SK-N-SH (cell line): ENCODE measurements around the gene TRAK1.

Source experiments
- CHD2 ChIP-seq: fragments of 150-350 bp; IDR thresholded peaks from 2 replicates; pipeline ENCODE4 v1.6.1; 2018; ENCODE audit warnings: low read length; ENCODE audit not compliant: partially characterized antibody
- CTCF ChIP-seq: fragments of 200-600 bp; sonication (generic); IDR thresholded peaks from 2 replicates; pipeline ENCODE4 v1.6.1; 2017; ENCODE audit warnings: antibody characterized with exemption, mild to moderate bottlenecking, moderate library complexity
- ELF1 ChIP-seq: IDR thresholded peaks from 2 replicates; pipeline ENCODE4 v1.4.0; 2012
- EP300 ChIP-seq, 2 experiments: IDR thresholded peaks; 2 replicates each; pipeline versions ENCODE4 v1.4.0 to v1.6.1; 2012; ENCODE audit warnings: borderline replicate concordance in 1 of 2, low read depth in 1 of 2, low read length in 1 of 2
- FOXM1 ChIP-seq: IDR thresholded peaks from 2 replicates; pipeline ENCODE4 v1.4.0; 2012; ENCODE audit warnings: low read depth, mild to moderate bottlenecking
- POLR2AphosphoS5 ChIP-seq: IDR thresholded peaks from 2 replicates; pipeline ENCODE4 v1.6.1; 2012; ENCODE audit warnings: low read depth, low read length
- RCOR1 ChIP-seq: fragments of 150-350 bp; IDR thresholded peaks from 2 replicates; pipeline ENCODE4 v1.6.1; 2017; ENCODE audit warnings: antibody characterized with exemption, low read length
- SIN3A ChIP-seq: IDR thresholded peaks from 2 replicates; pipeline ENCODE4 v1.6.1; 2012; ENCODE audit warnings: low read depth, mild to moderate bottlenecking, low read length, moderate library complexity, borderline replicate concordance
- TF ChIP-seq, protein P1 (sequence below): IDR thresholded peaks from 2 replicates; pipeline ENCODE4 v1.6.1; 2012; ENCODE audit warnings: mild to moderate bottlenecking, low read depth, low read length, moderate library complexity
- TF ChIP-seq, protein P2 (sequence below): fragments of 150-350 bp; IDR thresholded peaks from 2 replicates; pipeline ENCODE4 v1.6.1; 2017; ENCODE audit warnings: antibody characterized with exemption, low read length, low read depth, borderline replicate concordance

GRCh38 chr3:42210726-42211125, 119.6 kb downstream of the TRAK1 start:
- no peak for TF ChIP-seq POLR2AphosphoS5
- TF ChIP-seq SIN3A, result no peak
- TF ChIP-seq FOXM1, result no peak
- TF ChIP-seq, protein P1, sequence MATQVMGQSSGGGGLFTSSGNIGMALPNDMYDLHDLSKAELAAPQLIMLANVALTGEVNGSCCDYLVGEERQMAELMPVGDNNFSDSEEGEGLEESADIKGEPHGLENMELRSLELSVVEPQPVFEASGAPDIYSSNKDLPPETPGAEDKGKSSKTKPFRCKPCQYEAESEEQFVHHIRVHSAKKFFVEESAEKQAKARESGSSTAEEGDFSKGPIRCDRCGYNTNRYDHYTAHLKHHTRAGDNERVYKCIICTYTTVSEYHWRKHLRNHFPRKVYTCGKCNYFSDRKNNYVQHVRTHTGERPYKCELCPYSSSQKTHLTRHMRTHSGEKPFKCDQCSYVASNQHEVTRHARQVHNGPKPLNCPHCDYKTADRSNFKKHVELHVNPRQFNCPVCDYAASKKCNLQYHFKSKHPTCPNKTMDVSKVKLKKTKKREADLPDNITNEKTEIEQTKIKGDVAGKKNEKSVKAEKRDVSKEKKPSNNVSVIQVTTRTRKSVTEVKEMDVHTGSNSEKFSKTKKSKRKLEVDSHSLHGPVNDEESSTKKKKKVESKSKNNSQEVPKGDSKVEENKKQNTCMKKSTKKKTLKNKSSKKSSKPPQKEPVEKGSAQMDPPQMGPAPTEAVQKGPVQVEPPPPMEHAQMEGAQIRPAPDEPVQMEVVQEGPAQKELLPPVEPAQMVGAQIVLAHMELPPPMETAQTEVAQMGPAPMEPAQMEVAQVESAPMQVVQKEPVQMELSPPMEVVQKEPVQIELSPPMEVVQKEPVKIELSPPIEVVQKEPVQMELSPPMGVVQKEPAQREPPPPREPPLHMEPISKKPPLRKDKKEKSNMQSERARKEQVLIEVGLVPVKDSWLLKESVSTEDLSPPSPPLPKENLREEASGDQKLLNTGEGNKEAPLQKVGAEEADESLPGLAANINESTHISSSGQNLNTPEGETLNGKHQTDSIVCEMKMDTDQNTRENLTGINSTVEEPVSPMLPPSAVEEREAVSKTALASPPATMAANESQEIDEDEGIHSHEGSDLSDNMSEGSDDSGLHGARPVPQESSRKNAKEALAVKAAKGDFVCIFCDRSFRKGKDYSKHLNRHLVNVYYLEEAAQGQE, result no peak
- TF ChIP-seq CHD2, result no peak
- no peak for TF ChIP-seq ELF1
- no peak for TF ChIP-seq CTCF
- TF ChIP-seq, protein P2, sequence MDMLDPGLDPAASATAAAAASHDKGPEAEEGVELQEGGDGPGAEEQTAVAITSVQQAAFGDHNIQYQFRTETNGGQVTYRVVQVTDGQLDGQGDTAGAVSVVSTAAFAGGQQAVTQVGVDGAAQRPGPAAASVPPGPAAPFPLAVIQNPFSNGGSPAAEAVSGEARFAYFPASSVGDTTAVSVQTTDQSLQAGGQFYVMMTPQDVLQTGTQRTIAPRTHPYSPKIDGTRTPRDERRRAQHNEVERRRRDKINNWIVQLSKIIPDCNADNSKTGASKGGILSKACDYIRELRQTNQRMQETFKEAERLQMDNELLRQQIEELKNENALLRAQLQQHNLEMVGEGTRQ, result no peak
- no peak for TF ChIP-seq RCOR1
- TF ChIP-seq EP300 (IDR thresholded peaks at IDR 0.05; ENCODE audit: borderline replicate concordance in 1 of 2, low read depth in 1 of 2, low read length in 1 of 2), result no peak
